Loucy (cell line): Measurements from ENCODE around the gene MARCHF6.

Experiments
- H2AFZ ChIP-seq: fragments of 200-600 bp; sonication (generic); 2 replicates; pipeline ENCODE4 v1.6.0; 2016; ENCODE audit warnings: antibody characterized with exemption, mild to moderate bottlenecking, low read length, moderate library complexity
- H3F3A ChIP-seq: fragments of 200-600 bp; 2 replicates; pipeline ENCODE4 v1.6.0; 2016; ENCODE audit warnings: antibody characterized with exemption, low read depth, mild to moderate bottlenecking
- H3K27me3 ChIP-seq: fragments of 200-600 bp; sonication (generic); 2 replicates; pipeline ENCODE4 v1.6.1; 2014; ENCODE audit warnings: low read length, mild to moderate bottlenecking; ENCODE audit not compliant: insufficient read depth, poor library complexity, severe bottlenecking
- H3K36me3 ChIP-seq: fragments of 200-600 bp; sonication (generic); 2 replicates; pipeline ENCODE4 v1.6.1; 2016; ENCODE audit warnings: low read length; ENCODE audit not compliant: insufficient read depth
- H3K4me1 ChIP-seq: fragments of 200-600 bp; sonication (generic); 2 replicates; pipeline ENCODE4 v1.5.1; 2014; ENCODE audit warnings: low read length, mild to moderate bottlenecking; ENCODE audit not compliant: insufficient read depth, poor library complexity, severe bottlenecking
- H3K4me2 ChIP-seq: fragments of 200-600 bp; sonication (generic); 2 replicates; pipeline ENCODE4 v1.6.0; 2014; ENCODE audit warnings: antibody characterized with exemption, low read length, low read depth, mild to moderate bottlenecking; ENCODE audit not compliant: poor library complexity, severe bottlenecking
- H3K4me3 ChIP-seq: fragments of 200-600 bp; sonication (generic); 2 replicates; pipeline ENCODE4 v1.5.1; 2014; ENCODE audit warnings: low read length, mild to moderate bottlenecking, mixed read lengths; ENCODE audit not compliant: poor library complexity, severe bottlenecking
- H3K79me2 ChIP-seq: fragments of 200-600 bp; sonication (generic); 2 replicates; pipeline ENCODE4 v1.6.1; 2014; ENCODE audit warnings: low read length; ENCODE audit not compliant: insufficient read depth
- H3K9ac ChIP-seq: fragments of 200-600 bp; sonication (generic); 2 replicates; pipeline ENCODE4 v1.6.0; 2014; ENCODE audit warnings: mild to moderate bottlenecking, low read depth, low read length, moderate library complexity; ENCODE audit not compliant: poor library complexity, severe bottlenecking
- H3K9me2 ChIP-seq: fragments of 200-600 bp; sonication (generic); replicated peaks from 2 replicates; pipeline ENCODE4 v1.6.1; 2016; ENCODE audit warnings: low read depth, low read length, mixed read lengths
- H3K9me3 ChIP-seq: fragments of 200-600 bp; sonication (generic); 2 replicates; pipeline ENCODE4 v1.6.1; 2014; ENCODE audit warnings: mild to moderate bottlenecking, antibody characterized with exemption, low read length, low read depth; ENCODE audit not compliant: insufficient read depth
- H4K20me1 ChIP-seq: fragments of 200-600 bp; sonication (generic); 2 replicates; pipeline ENCODE4 v1.6.0; 2014; ENCODE audit warnings: antibody characterized with exemption, low read length, mild to moderate bottlenecking; ENCODE audit not compliant: insufficient read depth, poor library complexity, severe bottlenecking
- CTCF ChIP-seq: fragments of 200-600 bp; sonication (generic); conservative IDR thresholded peaks from 2 replicates; pipeline ENCODE4 v1.5.1; 2014; ENCODE audit warnings: mild to moderate bottlenecking, antibody characterized with exemption, low read length
- EZH2phosphoT487 ChIP-seq: fragments of 200-600 bp; IDR thresholded peaks from 2 replicates; pipeline ENCODE4 v1.6.1; 2018; ENCODE audit warnings: antibody characterized with exemption, mild to moderate bottlenecking, moderate library complexity, borderline replicate concordance

Gene MARCHF6

DNA sequence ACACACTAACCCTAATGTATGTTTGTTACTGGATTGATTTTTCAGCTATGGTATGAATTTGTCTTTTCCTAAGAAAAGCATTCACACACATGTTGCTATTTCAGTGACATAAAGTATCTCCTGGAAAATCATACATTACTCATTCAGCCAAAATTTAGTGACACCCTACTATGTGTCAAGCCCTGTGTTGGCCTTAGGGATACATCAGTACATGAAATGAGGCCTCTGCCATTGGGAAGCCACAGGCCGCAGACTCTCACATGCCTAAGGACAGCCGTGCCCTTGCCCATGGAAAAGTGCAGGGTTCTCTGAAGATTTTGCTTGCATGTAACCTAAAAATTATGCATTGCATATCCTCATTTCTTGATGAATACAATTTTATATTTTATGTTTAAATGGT is 5.2 kb upstream of the MARCHF6 start:
- no peak overlapping the region for H3K4me2 ChIP-seq
- H3K79me2 ChIP-seq: peaks cover 13% of the 10 kb centered on the region; the same call in 1 of the 2 replicates
- no peaks in the 10 kb centered on the region for H3K9me2 ChIP-seq
- no peaks in the 10 kb centered on the region for H3K9me3 ChIP-seq
- H3K27me3 ChIP-seq: no peaks in the 10 kb centered on the region
- TF ChIP-seq CTCF: no peak
- TF ChIP-seq EZH2phosphoT487: no peak
- H3K4me1 ChIP-seq: peaks cover 9% of the 10 kb centered on the region
- no peak overlapping the region for H3K9ac ChIP-seq
- H3F3A ChIP-seq: no peaks in the 10 kb centered on the region; the same call in 1 of the 2 replicates
- no peaks in the 10 kb centered on the region for H4K20me1 ChIP-seq
- H3K4me3 ChIP-seq: no peak overlapping the region
- no peaks in the 10 kb centered on the region for H3K36me3 ChIP-seq
- no peak overlapping the region for H2AFZ ChIP-seq

- H3K4me3 ChIP-seq: no peak overlapping the region
Observed at GRCh38 chr5:10351199-10351905, 2.1 kb upstream of the MARCHF6 start.

GRCh38 chr5:10351919-10352318 is 1.6 kb upstream of the MARCHF6 start:
- no peaks in the 10 kb centered on the region for H3K9me2 ChIP-seq
- peaks cover 47% of the 10 kb centered on the region for H3K79me2 ChIP-seq
- H3K27me3 ChIP-seq: no peaks in the 10 kb centered on the region
- peaks cover 23% of the 10 kb centered on the region for H3K4me1 ChIP-seq
- H3K9me3 ChIP-seq: no peaks in the 10 kb centered on the region
- TF ChIP-seq CTCF (no peak), EZH2phosphoT487 (no peak)
- H2AFZ ChIP-seq: no peak overlapping the region
- H3K4me3 ChIP-seq: no peak overlapping the region
- no peaks in the 10 kb centered on the region for H3K36me3 ChIP-seq
- no peaks in the 10 kb centered on the region; the same call in 1 of the 2 replicates for H3F3A ChIP-seq
- peak overlapping the region; percentile 84 for H3K4me2 ChIP-seq
- H3K9ac ChIP-seq: peak overlapping the region; percentile 98
- H4K20me1 ChIP-seq: peaks cover 29% of the 10 kb centered on the region

More at GRCh38 chr5:10351199-10351905, 2.1 kb upstream of the MARCHF6 start:
- peak overlapping the region; percentile 84 for H3K4me2 ChIP-seq
- no peak overlapping the region for H2AFZ ChIP-seq
- peaks cover 41% of the 10 kb centered on the region for H3K79me2 ChIP-seq
- peaks cover 19% of the 10 kb centered on the region for H3K4me1 ChIP-seq
- H3F3A ChIP-seq: no peaks in the 10 kb centered on the region; the same call in 1 of the 2 replicates
- H3K36me3 ChIP-seq: no peaks in the 10 kb centered on the region
- TF ChIP-seq CTCF: no peak
- TF ChIP-seq EZH2phosphoT487: no peak
- H3K27me3 ChIP-seq: no peaks in the 10 kb centered on the region
- H3K9ac ChIP-seq: no peak overlapping the region
- H3K9me2 ChIP-seq: no peaks in the 10 kb centered on the region
- no peaks in the 10 kb centered on the region for H3K9me3 ChIP-seq
- peaks cover 23% of the 10 kb centered on the region for H4K20me1 ChIP-seq
